Upper lobe of left lung (tissue), 6 donors: Measurements from ENCODE around the gene UMAD1. TPM values are rescaled to one million over a fixed set of nuclear protein-coding genes. Genes with fewer than 3 reads are reported as not detected.

ENCODE experiments used
- ATAC-seq, 2 donors: fragments of 200-7000 bp; cut with Tn5 transposase; one replicate each; pipeline ENCODE4 v1.9.1; 2022; ENCODE audit warnings: mild to moderate bottlenecking in 2 of 2, moderate library complexity in 2 of 2; ENCODE audit not compliant: low FRiP score in 2 of 2
- DNase-seq, 2 donors: peaks; one replicate each; pipeline ENCODE4 v3.0.0-alpha.2; 2019 to 2020
- H3K27ac ChIP-seq, 4 donors: fragments of 200-600 bp; sonication (generic); one replicate each; pipeline ENCODE4 v1.5.1; 2016 to 2019
- H3K27me3 ChIP-seq, 4 donors: fragments of 200-600 bp; sonication (generic); one replicate each; pipeline ENCODE4 v1.5.1; 2017 to 2019
- H3K36me3 ChIP-seq, 4 donors: fragments of 200-600 bp; sonication (generic); one replicate each; pipeline ENCODE4 v1.5.1; 2016 to 2019
- H3K4me1 ChIP-seq, 4 donors: fragments of 200-600 bp; sonication (generic); one replicate each; pipeline ENCODE4 v1.5.1; 2018 to 2019
- H3K4me3 ChIP-seq, 4 donors: fragments of 200-600 bp; sonication (generic); one replicate each; pipeline ENCODE4 v1.5.1; 2017 to 2019; ENCODE audit warnings: mild to moderate bottlenecking in 2 of 4, moderate library complexity in 1 of 4
- H3K9me3 ChIP-seq, 4 donors: fragments of 200-600 bp; sonication (generic); one replicate each; pipeline ENCODE4 v1.5.1; 2018 to 2019
- EP300 ChIP-seq, 4 donors: sonication (generic); formaldehyde crosslinking; IDR thresholded peaks; one replicate each; pipeline ENCODE4 v1.5.1; 2017; ENCODE audit warnings: antibody characterized with exemption in 4 of 4, control low read depth in 2 of 4
- POLR2A ChIP-seq, 4 donors: fragments of 450-650 bp; IDR thresholded peaks; one replicate each; pipeline ENCODE4 v1.5.1; 2016 to 2017; ENCODE audit warnings: antibody characterized with exemption in 4 of 4, mild to moderate bottlenecking in 2 of 4
- POLR2AphosphoS5 ChIP-seq, 2 donors: sonication (generic); formaldehyde crosslinking; IDR thresholded peaks; one replicate each; pipeline ENCODE4 v1.5.1; 2017; ENCODE audit warnings: antibody characterized with exemption in 2 of 2
- WGBS, 2 donors: methylation state at CpG; one replicate each; pipeline ENCODE4 v1.1.5; 2017 to 2018; 5-methylcytosine and 5-hydroxymethylcytosine counted together
- total RNA-seq, 6 donors: library from RNA; depleted of rRNA in 4 of 6; stranded (reverse); fragments of >200 nt in 4 of 6; gene quantifications; one replicate each; pipeline versions ENCODE4 v1.1.0 to v1.2.1, GENCODE V29; 2016 to 2021
- TF ChIP-seq, protein P1 (sequence below), 6 experiments: fragments of 450-650 bp in 4 of 6; fragments of 200-600 bp in 2 of 6; sonication (generic) in 2 of 6; IDR thresholded peaks; one replicate each; pipeline ENCODE4 v1.5.1; 2016 to 2019; ENCODE audit warnings: antibody characterized with exemption in 6 of 6
- donor health status: DM: no; HTN: no; CAD: no; lungs with moderate emphysema.
- donor health status: DM: no; HTN: yes; CAD: no; lungs with severe emphysema.

UMAD1 gene
- total RNA-seq, 6 donors from 2014 or later = 8.4 to 29.7 (median 13.3) TPM

DNA sequence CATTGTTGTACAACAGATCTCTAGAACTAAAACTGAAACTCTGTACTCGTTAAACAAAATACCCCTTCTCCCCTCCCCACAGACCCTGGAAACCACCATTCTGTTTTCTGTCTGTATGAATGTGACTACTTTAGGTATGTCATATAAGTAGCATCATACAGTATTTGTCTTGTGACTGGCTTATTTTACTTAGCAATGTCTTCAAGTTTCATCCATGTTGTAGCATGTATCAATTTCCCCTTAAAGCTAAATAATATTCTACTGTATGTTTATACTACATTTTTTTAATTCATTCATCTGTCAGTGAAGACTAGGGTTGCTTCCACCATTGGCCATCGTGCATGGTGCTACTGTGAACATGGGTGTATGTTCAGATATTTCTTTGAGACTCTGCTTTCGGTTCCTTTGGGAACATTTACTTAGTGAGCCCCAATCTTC, 149.0 kb downstream of the UMAD1 start:
- H3K27me3 ChIP-seq = no peaks in the 10 kb centered on the region
- H3K4me1 ChIP-seq = peaks cover 0 to 6% (median 0%) of the 10 kb centered on the region in 4 donors
- no peaks in the 10 kb centered on the region for H3K36me3 ChIP-seq
- no peak overlapping the region for H3K4me3 ChIP-seq
- TF ChIP-seq EP300 (IDR thresholded peaks at IDR 0.05) (no peak), POLR2A (IDR thresholded peaks at IDR 0.05) (no peak), POLR2AphosphoS5 (IDR thresholded peaks at IDR 0.05) (no peak)
- TF ChIP-seq, protein P1, sequence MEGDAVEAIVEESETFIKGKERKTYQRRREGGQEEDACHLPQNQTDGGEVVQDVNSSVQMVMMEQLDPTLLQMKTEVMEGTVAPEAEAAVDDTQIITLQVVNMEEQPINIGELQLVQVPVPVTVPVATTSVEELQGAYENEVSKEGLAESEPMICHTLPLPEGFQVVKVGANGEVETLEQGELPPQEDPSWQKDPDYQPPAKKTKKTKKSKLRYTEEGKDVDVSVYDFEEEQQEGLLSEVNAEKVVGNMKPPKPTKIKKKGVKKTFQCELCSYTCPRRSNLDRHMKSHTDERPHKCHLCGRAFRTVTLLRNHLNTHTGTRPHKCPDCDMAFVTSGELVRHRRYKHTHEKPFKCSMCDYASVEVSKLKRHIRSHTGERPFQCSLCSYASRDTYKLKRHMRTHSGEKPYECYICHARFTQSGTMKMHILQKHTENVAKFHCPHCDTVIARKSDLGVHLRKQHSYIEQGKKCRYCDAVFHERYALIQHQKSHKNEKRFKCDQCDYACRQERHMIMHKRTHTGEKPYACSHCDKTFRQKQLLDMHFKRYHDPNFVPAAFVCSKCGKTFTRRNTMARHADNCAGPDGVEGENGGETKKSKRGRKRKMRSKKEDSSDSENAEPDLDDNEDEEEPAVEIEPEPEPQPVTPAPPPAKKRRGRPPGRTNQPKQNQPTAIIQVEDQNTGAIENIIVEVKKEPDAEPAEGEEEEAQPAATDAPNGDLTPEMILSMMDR (IDR thresholded peaks at IDR 0.05) = no peak
- ATAC-seq = no peak
- H3K27ac ChIP-seq = no peak overlapping the region
- 89 to 93% methylated on average over 3 of the region's 3 CpGs for WGBS, 2 donors
- no peaks in the 10 kb centered on the region for H3K9me3 ChIP-seq
- DNase-seq = no peak

DNA sequence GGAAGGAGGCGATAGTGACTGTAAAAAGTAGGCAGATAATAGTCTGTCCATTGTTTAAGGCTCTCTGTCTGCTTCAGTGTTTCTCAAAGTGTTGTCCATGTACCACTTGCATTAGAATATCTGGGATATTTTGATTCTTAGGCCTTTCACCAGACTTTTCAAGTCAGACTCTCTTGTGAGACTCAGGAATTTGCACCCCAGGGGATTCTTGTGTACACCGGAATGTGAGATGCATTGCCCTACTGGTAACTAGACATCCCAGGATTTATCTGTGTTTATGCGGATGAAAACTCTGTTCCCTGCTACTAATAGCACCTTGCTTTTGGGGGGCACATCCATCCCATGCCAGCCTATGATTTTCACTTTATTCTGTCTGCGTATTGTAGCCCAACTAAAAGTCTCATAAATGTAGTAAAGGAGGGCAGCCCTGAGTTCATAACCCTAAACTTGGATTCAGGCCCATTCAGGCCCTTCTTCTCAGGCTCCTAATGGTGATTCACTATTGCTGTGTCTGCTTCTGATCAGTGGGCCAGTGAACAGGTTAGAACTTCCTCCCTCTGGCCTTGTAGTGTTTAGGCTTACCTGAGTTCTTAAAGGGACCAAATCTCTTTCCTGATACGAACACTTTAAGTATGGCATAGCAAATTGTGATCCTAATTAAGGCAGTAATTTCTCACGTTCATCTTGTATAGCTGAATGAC, 149.6 kb downstream of the UMAD1 start:
- Histone ChIP-seq H3K4me3 (no peak overlapping the region), H3K4me1 (peaks cover 0 to 6% (median 0%) of the 10 kb centered on the region in 4 donors), H3K27me3 (no peaks in the 10 kb centered on the region), H3K36me3 (no peaks in the 10 kb centered on the region), H3K9me3 (no peaks in the 10 kb centered on the region), H3K27ac (no peak overlapping the region)
- WGBS, 2 donors = 91 to 97% methylated on average over 6 of the region's 6 CpGs
- ATAC-seq (no peak), DNase-seq (no peak)
- TF ChIP-seq, protein P1 (IDR thresholded peaks at IDR 0.05) = no peak
- no peak for TF ChIP-seq EP300 (IDR thresholded peaks at IDR 0.05)

DNA sequence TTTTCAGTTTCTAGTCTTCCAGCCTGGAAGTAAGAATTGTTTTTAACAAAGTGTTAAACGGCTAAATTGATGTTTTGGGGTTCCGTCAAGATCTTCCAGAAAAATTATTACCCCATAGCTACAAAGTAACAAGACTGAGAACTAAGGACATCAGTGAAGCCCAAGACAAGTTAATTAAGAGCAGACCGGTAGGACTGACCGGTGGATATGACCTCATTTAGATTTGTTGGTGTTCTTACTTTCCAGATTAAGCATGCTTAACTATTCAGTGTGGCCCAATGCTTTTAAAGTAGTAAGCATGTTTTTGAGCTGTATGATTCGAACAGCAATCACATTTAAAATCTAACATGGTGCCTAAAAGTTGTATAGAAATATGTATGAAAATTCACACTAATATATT, 151.0 kb downstream of the UMAD1 start:
- Histone ChIP-seq H3K9me3 (no peaks in the 10 kb centered on the region), H3K27ac (no peak overlapping the region), H3K36me3 (peaks cover 0 to 2% (median 0%) of the 10 kb centered on the region in 4 donors), H3K4me3 (no peak overlapping the region), H3K27me3 (no peaks in the 10 kb centered on the region), H3K4me1 (peaks cover 0 to 6% (median 0%) of the 10 kb centered on the region in 4 donors)
- no peak for DNase-seq
- TF ChIP-seq, protein P1 (IDR thresholded peaks at IDR 0.05) = no peak
- TF ChIP-seq POLR2A (IDR thresholded peaks at IDR 0.05) (no peak), EP300 (IDR thresholded peaks at IDR 0.05) (no peak), POLR2AphosphoS5 (IDR thresholded peaks at IDR 0.05) (no peak)
- ATAC-seq = no peak
- WGBS, 2 donors = 86 to 90% methylated on average over 5 of the region's 5 CpGs

DNA sequence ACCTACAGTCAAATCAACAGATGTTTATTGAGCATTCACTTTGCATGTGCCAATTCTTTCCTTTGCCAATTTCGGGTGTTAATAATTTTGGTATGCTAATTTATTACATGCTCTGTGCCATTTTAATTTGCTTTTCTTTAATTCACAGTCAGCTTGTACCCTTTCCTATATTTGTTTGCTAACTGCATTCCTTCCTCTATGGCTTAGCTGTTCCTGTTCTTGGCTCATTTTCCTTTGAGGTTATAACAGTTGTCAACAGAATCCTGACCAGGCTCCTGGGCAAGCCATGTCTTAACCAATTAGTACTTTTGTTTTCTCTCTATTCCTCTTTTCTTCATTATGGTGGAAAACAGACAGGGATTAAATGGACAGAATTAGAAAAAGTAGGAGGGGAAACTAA, 151.5 kb downstream of the UMAD1 start:
- Histone ChIP-seq H3K27me3 (no peaks in the 10 kb centered on the region), H3K9me3 (no peaks in the 10 kb centered on the region), H3K4me1 (peaks cover 0 to 6% (median 0%) of the 10 kb centered on the region in 4 donors), H3K4me3 (no peak overlapping the region), H3K36me3 (peaks cover 0 to 4% (median 0%) of the 10 kb centered on the region in 4 donors), H3K27ac (no peak overlapping the region)
- DNase-seq (no peak), ATAC-seq (no peak)
- WGBS, 2 donors = 90 to 94% methylated on average over 1 of the region's 1 CpG
- TF ChIP-seq EP300 (IDR thresholded peaks at IDR 0.05) (no peak), POLR2AphosphoS5 (IDR thresholded peaks at IDR 0.05) (no peak), POLR2A (IDR thresholded peaks at IDR 0.05) (no peak)
- TF ChIP-seq, protein P1 (IDR thresholded peaks at IDR 0.05) = no peak

DNA sequence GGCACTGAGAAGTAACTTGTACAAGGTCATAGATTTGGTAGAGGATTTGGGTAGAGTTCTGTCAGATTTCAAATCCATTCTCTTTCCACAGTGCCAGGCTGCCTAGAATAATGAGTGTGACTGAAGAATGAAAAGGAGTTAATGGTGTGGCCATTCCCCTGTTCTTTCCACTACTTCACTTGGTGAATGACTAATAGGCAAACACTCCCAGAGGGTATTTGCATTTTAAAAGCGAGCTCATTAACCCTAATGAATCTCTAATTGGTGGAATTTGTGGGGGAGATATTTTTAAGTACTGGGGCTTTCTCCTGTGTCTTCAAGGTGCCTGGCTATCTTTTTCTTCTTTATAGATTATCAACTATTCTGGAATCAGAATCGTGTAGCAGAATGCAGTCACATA, 152.7 kb downstream of the UMAD1 start:
- no peaks in the 10 kb centered on the region for H3K9me3 ChIP-seq
- H3K27ac ChIP-seq = no peak overlapping the region
- H3K27me3 ChIP-seq = no peaks in the 10 kb centered on the region
- H3K4me3 ChIP-seq = no peak overlapping the region
- no peak for TF ChIP-seq POLR2AphosphoS5 (IDR thresholded peaks at IDR 0.05)
- WGBS, 2 donors = 45 to 69% methylated on average over 2 of the region's 2 CpGs
- DNase-seq (no peak), ATAC-seq (no peak)
- H3K4me1 ChIP-seq = peaks cover 0 to 6% (median 0%) of the 10 kb centered on the region in 4 donors
- peaks cover 0 to 4% (median 0%) of the 10 kb centered on the region in 4 donors for H3K36me3 ChIP-seq
